ENCODE measurements around the gene TNFRSF18. TPM values are rescaled to one million over a fixed set of nuclear protein-coding genes. Genes with fewer than 3 reads are reported as not detected.
"Not testable (repeated sequence)": the region's sequence is repeated elsewhere in the genome, so short reads cannot be mapped to it uniquely, and the experiment has no call there.

Gene TNFRSF18, protein sequence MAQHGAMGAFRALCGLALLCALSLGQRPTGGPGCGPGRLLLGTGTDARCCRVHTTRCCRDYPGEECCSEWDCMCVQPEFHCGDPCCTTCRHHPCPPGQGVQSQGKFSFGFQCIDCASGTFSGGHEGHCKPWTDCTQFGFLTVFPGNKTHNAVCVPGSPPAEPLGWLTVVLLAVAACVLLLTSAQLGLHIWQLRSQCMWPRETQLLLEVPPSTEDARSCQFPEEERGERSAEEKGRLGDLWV
- 100 to 1,000 TPM in 2 of 3 donors, 10 to 100 TPM in 1; 56.4 to 136 (median 105) TPM for polyA plus RNA-seq

DNA sequence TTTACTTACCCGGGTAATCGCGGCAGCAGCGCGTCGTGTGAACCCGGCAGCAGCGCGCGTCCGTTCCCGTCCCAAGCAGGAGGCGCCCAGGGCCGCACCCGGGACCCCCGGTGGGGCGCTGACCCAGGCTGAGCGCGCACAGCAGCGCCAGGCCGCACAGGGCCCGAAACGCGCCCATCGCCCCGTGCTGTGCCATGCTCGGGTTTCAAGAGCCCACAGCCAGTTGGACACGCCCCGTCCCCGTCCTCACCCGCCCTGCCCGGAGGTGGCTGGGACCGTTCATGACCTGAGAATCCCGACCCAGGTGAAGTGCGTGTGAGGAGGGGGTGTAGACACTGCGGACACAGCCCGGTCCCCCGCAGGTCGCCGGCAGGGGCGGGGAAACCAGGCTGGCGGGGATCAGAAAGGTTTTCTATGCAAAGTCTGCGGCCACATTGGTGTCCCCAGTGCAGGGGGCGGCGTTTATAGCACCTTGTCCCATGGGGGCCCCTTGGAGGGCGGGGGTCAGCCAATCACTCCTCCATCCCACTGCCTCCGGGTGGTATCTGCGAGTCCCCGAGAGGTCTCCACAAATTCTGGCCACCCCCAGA is at the start of gene TNFRSF18:
Gene TNFRSF18, minus strand, starts transcription at position 217 of the 590 bp plus-strand sequence. Its CDS starts 21 bp downstream, at position 196.
- peak within 1 kb of the TSS; percentile 43 to 80 (median 64) for H3K27ac Mint-ChIP-seq
- peaks cover 3 to 19% (median 14%) of the 10 kb centered on the region in 3 donors for H3K27me3 Mint-ChIP-seq (ENCODE audit: low read depth in 3 of 3)
- peaks cover 21 to 38% of the 10 kb centered on the region in 2 donors for H3K4me1 Mint-ChIP-seq
- H3K9me3 Mint-ChIP-seq = no peaks in the 10 kb centered on the region
- peak within 1 kb of the TSS; percentile 65 to 84 (median 70) for H3K4me3 Mint-ChIP-seq
- H3K36me3 Mint-ChIP-seq = no peaks in the 10 kb centered on the region
- peak; percentile 45 to 55 (median 47) for DNase-seq

- H3K4me3 Mint-ChIP-seq = no peak overlapping the region
- peaks cover 0 to 3% (median 0%) of the 10 kb centered on the region in 3 donors for H3K27me3 Mint-ChIP-seq (ENCODE audit: low read depth in 3 of 3)
- no peak overlapping the region for H3K27ac Mint-ChIP-seq
- H3K4me1 Mint-ChIP-seq = peaks cover 14 to 17% of the 10 kb centered on the region in 2 donors
- H3K9me3 Mint-ChIP-seq = no peaks in the 10 kb centered on the region
- peaks cover 0 to 10% (median under 1%) of the 10 kb centered on the region in 3 donors for H3K36me3 Mint-ChIP-seq
- DNase-seq = no peak
Observed at GRCh38 chr1:1255611-1256010, 49.2 kb upstream of the TNFRSF18 start.

DNA sequence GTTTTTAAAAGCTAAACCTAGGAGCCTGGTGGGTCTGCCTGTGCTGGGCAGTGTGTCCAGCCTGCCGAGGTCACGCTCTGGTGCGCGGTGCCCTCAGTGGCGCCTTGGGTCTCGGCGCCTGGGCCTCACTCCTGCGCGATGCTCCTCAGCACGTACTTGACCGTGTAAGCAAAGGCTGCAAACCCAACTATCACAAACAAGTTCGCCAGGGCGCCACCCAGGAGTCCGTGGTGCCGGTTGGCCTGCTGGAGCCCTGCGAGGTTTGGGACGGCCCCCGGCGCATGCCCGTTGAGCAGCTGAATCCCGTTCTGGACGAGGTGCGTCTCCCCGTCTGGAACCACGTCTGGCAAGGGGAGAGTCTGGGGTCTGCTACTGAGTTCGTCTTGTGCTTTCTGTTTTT is 48.7 kb upstream of the TNFRSF18 start:
- Mint-ChIP-seq H3K4me3 (no peak overlapping the region), H3K27ac (no peak overlapping the region), H3K36me3 (peaks cover 0 to 9% (median 0%) of the 10 kb centered on the region in 3 donors), H3K9me3 (no peaks in the 10 kb centered on the region), H3K27me3 (ENCODE audit: low read depth in 3 of 3) (peaks cover 0 to under 1% (median 0%) of the 10 kb centered on the region in 3 donors), H3K4me1 (peaks cover 9 to 17% of the 10 kb centered on the region in 2 donors)
- DNase-seq = no peak

DNA sequence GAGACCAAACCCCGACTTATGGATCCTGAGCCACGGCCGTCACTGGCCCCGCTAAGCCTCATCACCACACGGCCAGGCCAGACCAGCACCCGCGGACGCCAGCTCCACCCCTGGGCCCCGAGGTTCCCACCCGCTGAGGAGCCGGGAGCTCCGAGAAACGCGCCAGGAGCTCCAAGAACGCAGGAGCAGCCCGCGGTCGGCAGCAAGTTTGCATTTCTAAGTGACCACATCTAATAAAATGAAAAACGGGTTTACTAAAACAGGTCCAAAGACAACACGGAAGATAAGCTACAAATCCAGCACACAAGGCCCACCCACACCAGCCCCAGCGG is 48.2 kb upstream of the TNFRSF18 start:
- Mint-ChIP-seq H3K9me3 (no peaks in the 10 kb centered on the region), H3K36me3 (peaks cover 0 to 9% (median 0%) of the 10 kb centered on the region in 3 donors), H3K27ac (no peak overlapping the region), H3K4me1 (peaks cover 5 to 17% of the 10 kb centered on the region in 2 donors), H3K27me3 (ENCODE audit: low read depth in 3 of 3) (no peaks in the 10 kb centered on the region), H3K4me3 (no peak overlapping the region)
- DNase-seq = no peak

- Mint-ChIP-seq H3K27ac (no peak overlapping the region), H3K36me3 (peaks cover 0 to 6% (median 0%) of the 10 kb centered on the region in 3 donors), H3K9me3 (no peaks in the 10 kb centered on the region), H3K4me1 (peaks cover 5 to 18% of the 10 kb centered on the region in 2 donors), H3K4me3 (no peak overlapping the region), H3K27me3 (ENCODE audit: low read depth in 3 of 3) (no peaks in the 10 kb centered on the region)
- DNase-seq = no peak
Observed at GRCh38 chr1:1253972-1254666, 47.7 kb upstream of the TNFRSF18 start.

DNA sequence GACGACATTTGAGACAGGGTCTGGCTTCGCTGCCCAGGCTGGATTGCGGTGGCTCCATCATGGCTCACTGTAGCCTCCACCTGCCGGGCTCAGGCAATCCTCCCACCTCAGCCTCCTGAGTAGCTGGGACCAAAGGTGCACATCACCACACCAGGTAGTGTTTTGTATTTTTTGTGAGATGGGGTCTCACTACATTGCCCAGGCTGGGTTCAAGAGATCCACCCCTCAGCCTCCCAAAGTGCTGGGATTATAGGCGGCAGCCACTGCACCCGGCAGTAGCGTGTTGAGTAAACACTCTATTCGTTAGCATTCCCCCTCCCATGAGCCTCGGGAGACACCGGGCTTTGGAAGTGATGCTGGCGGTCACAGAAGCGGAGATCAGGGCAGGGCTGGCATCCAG is 46.9 kb upstream of the TNFRSF18 start:
- H3K4me1 Mint-ChIP-seq = peaks cover 5 to 18% of the 10 kb centered on the region in 2 donors
- DNase-seq = no peak
- no peaks in the 10 kb centered on the region for H3K9me3 Mint-ChIP-seq
- H3K27ac Mint-ChIP-seq = peak overlapping the region in 2 of 6 donors; percentile 2 to 28
- H3K4me3 Mint-ChIP-seq = no peak overlapping the region
- no peaks in the 10 kb centered on the region for H3K27me3 Mint-ChIP-seq (ENCODE audit: low read depth in 3 of 3)
- peaks cover 0 to 6% (median 0%) of the 10 kb centered on the region in 3 donors for H3K36me3 Mint-ChIP-seq

DNA sequence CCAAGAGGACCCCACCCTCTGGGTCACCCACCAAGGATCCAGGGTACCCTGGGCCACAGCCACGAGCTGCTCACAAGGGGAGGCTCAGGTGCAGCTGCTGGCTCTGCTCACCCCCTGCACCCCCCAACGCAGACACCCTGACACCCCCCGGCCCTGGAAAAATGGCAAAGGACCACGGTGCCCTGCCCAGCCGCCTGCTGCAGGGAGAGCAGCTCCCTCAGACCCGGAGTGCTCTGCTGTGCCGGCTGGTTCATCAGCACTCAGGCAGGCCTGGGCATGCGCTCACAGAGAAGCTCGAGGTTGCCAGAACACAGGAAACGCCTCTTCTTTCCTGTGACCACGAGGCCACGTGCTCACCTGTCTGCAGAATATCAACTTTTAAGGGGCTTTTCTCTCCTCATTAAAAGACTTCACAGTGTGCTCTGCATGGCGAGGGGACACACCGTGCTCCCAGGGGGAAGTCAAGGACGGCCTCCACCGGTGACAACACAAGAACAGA is 44.4 kb upstream of the TNFRSF18 start:
- peaks cover 0 to 1% (median 0%) of the 10 kb centered on the region in 3 donors for H3K27me3 Mint-ChIP-seq (ENCODE audit: low read depth in 3 of 3)
- H3K4me3 Mint-ChIP-seq = peak overlapping the region in 3 of 5 donors; percentile 22 to 57 (median 46)
- peaks cover 5 to 18% of the 10 kb centered on the region in 2 donors for H3K4me1 Mint-ChIP-seq
- no peaks in the 10 kb centered on the region for H3K9me3 Mint-ChIP-seq
- H3K27ac Mint-ChIP-seq = peak overlapping the region; percentile 64 to 90 (median 74)
- DNase-seq = peak; percentile 21 to 42 (median 31)
- peaks cover 0 to 6% (median 0%) of the 10 kb centered on the region in 3 donors for H3K36me3 Mint-ChIP-seq

GRCh38 chr1:1248009-1248913 is 41.9 kb upstream of the TNFRSF18 start:
- not testable (repeated sequence) for H3K9me3 Mint-ChIP-seq; H3K27ac Mint-ChIP-seq; H3K27me3 Mint-ChIP-seq (ENCODE audit: low read depth in 3 of 3); DNase-seq; H3K36me3 Mint-ChIP-seq; H3K4me3 Mint-ChIP-seq
- peaks cover 5 to 18% of the 10 kb centered on the region in 2 donors for H3K4me1 Mint-ChIP-seq

GRCh38 chr1:1247341-1247913 is 41.0 kb upstream of the TNFRSF18 start:
- Mint-ChIP-seq H3K4me1 (peaks cover 5 to 16% of the 10 kb centered on the region in 2 donors), H3K36me3 (no peaks in the 10 kb centered on the region), H3K27ac (no peak overlapping the region), H3K4me3 (no peak overlapping the region), H3K27me3 (ENCODE audit: low read depth in 3 of 3) (peaks cover 0 to 1% (median 0%) of the 10 kb centered on the region in 3 donors), H3K9me3 (no peaks in the 10 kb centered on the region)
- no peak for DNase-seq

- no peak within 1 kb of the TSS for H3K4me3 Mint-ChIP-seq
- DNase-seq = no peak
Observed at GRCh38 chr1:1246577-1247340, 40.4 kb upstream of the TNFRSF18 start, which contains the start of gene C1QTNF12. C1QTNF12 (minus strand) TSS chr1:1246722; CDS start chr1:1246690, 32 bp downstream.

GRCh38 chr1:1245817-1246576 is 39.6 kb upstream of the TNFRSF18 start:
- Mint-ChIP-seq H3K4me3 (no peak overlapping the region), H3K4me1 (peaks cover 2 to 12% of the 10 kb centered on the region in 2 donors), H3K9me3 (no peaks in the 10 kb centered on the region), H3K36me3 (no peaks in the 10 kb centered on the region), H3K27ac (no peak overlapping the region), H3K27me3 (ENCODE audit: low read depth in 3 of 3) (peaks cover 0 to 1% (median 0%) of the 10 kb centered on the region in 3 donors)
- DNase-seq = no peak

More at GRCh38 chr1:1246577-1247340, 40.4 kb upstream of the TNFRSF18 start, which contains the start of gene C1QTNF12:
- H3K4me1 Mint-ChIP-seq = peaks cover 5 to 14% of the 10 kb centered on the region in 2 donors
- H3K27me3 Mint-ChIP-seq (ENCODE audit: low read depth in 3 of 3) = peaks cover 0 to 1% (median 0%) of the 10 kb centered on the region in 3 donors
- H3K9me3 Mint-ChIP-seq = no peaks in the 10 kb centered on the region
- H3K36me3 Mint-ChIP-seq = no peaks in the 10 kb centered on the region
- H3K27ac Mint-ChIP-seq = no peak within 1 kb of the TSS

Measured in immature natural killer cell (primary cell).